HG02840 (cell line): ENCODE measurements around the gene FRMD5.
A peak's percentile ranks its signal among the peaks of the same experiment; 100 is the strongest.
"Not testable (repeated sequence)": the region's sequence is repeated elsewhere in the genome, so short reads cannot be mapped to it uniquely, and the experiment has no call there.

ENCODE experiments used
- ATAC-seq: cut with Tn5 transposase; IDR thresholded peaks from one replicate; pipeline ENCODE4 v1.9.1; 2021; ENCODE audit warnings: mild to moderate bottlenecking, moderate library complexity, moderate number of reproducible peaks; ENCODE audit not compliant: unreplicated experiment, low FRiP score

Gene FRMD5

GRCh38 chr15:44195151-44195740 lies at the start of gene FRMD5:
Gene FRMD5 (minus strand): TSS chr15:44195271.
- ATAC-seq = peak; percentile 91

GRCh38 chr15:44243829-44244228 lies 48.8 kb upstream of the FRMD5 start:
- ATAC-seq = no peak

GRCh38 chr15:44243141-44243540 lies 48.1 kb upstream of the FRMD5 start:
- ATAC-seq = no peak

- no peak for ATAC-seq
Observed at GRCh38 chr15:44231842-44232241, 36.8 kb upstream of the FRMD5 start.

- ATAC-seq = not testable (repeated sequence)
Observed at GRCh38 chr15:44229301-44229700, 34.2 kb upstream of the FRMD5 start.

- no peak for ATAC-seq
Observed at GRCh38 chr15:44227584-44227983, 32.5 kb upstream of the FRMD5 start.

- not testable (repeated sequence) for ATAC-seq
Observed at GRCh38 chr15:44227001-44227400, 31.9 kb upstream of the FRMD5 start.

- no peak for ATAC-seq
Observed at GRCh38 chr15:44222478-44222877, 27.4 kb upstream of the FRMD5 start.

- no peak for ATAC-seq
Observed at GRCh38 chr15:44219073-44219472, 24.0 kb upstream of the FRMD5 start.

GRCh38 chr15:44216958-44217357 lies 21.9 kb upstream of the FRMD5 start:
- no peak for ATAC-seq

- no peak for ATAC-seq
Observed at GRCh38 chr15:44215594-44215993, 20.5 kb upstream of the FRMD5 start.

- ATAC-seq = no peak
Observed at GRCh38 chr15:44208956-44209355, 13.9 kb upstream of the FRMD5 start.

GRCh38 chr15:44207643-44208042 lies 12.6 kb upstream of the FRMD5 start:
- no peak for ATAC-seq

- ATAC-seq = no peak
Observed at GRCh38 chr15:44199393-44199792, 4.3 kb upstream of the FRMD5 start.

GRCh38 chr15:44194323-44195150 lies 534 bp downstream of the FRMD5 start:
- peak; percentile 23 for ATAC-seq

- ATAC-seq = no peak
Observed at GRCh38 chr15:44193651-44194322, 1.3 kb downstream of the FRMD5 start.

- no peak for ATAC-seq
Observed at GRCh38 chr15:44188795-44189194, 6.3 kb downstream of the FRMD5 start.

- no peak for ATAC-seq
Observed at GRCh38 chr15:44186705-44187104, 8.4 kb downstream of the FRMD5 start.

- no peak for ATAC-seq
Observed at GRCh38 chr15:44183363-44183762, 11.7 kb downstream of the FRMD5 start.

- no peak for ATAC-seq
Observed at GRCh38 chr15:44181410-44181809, 13.7 kb downstream of the FRMD5 start.

- no peak for ATAC-seq
Observed at GRCh38 chr15:44177139-44177538, 17.9 kb downstream of the FRMD5 start.
